22Rv1 (cell line): ENCODE measurements around the gene ICA1.

Source experiments
- H3K27ac ChIP-seq: fragments of 450-650 bp; 2 replicates; pipeline ENCODE4 v1.5.1; 2017
- ZFX ChIP-seq: fragments of 450-650 bp; IDR thresholded peaks from 2 replicates; pipeline ENCODE4 v1.6.1; 2017; ENCODE audit warnings: antibody characterized with exemption, borderline replicate concordance
- TF ChIP-seq, protein P1 (sequence below): fragments of 450-650 bp; IDR thresholded peaks from 2 replicates; pipeline ENCODE4 v1.5.1; 2017; ENCODE audit warnings: mild to moderate bottlenecking

Gene ICA1

DNA sequence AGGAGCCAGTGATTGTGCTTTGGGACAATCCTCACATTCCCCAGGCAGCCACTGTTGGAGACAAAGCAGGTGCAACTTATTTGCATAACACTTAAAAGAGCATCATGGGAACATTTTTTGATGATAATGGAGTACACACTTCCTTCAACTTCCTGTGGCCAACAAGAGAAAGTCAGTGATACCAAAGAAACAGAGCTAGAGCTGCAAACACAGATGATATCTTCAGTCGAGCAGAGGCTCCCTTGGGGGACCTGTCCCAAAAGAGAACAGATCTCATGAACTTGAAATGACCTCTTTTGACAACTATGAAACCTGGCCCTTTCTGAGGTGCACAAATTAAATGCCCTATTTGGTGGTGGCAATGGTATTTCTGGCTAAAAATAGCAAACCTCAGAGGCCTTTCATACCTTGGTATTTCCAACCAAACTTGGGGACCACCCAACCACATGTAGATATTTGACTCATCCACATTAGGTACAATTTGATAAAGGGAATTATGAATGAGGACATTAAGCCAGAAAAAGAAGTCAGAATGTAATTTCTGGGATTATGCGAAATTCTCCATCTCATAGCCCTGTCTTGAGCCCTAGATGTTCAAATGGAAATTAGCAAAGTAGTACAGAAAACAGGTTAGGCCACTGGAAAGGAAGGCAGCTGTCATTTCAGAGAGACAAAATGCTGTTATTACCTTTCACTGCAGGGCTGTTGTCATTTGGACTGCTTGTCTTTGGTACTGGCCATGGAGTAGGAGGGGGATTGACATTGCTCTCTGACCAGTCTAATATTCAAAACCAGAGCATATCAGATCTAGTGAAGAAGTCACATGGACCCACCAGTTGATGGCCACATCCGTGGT lies 146.2 kb downstream of the ICA1 start:
- H3K27ac ChIP-seq: no peak overlapping the region
- TF ChIP-seq, protein P1, sequence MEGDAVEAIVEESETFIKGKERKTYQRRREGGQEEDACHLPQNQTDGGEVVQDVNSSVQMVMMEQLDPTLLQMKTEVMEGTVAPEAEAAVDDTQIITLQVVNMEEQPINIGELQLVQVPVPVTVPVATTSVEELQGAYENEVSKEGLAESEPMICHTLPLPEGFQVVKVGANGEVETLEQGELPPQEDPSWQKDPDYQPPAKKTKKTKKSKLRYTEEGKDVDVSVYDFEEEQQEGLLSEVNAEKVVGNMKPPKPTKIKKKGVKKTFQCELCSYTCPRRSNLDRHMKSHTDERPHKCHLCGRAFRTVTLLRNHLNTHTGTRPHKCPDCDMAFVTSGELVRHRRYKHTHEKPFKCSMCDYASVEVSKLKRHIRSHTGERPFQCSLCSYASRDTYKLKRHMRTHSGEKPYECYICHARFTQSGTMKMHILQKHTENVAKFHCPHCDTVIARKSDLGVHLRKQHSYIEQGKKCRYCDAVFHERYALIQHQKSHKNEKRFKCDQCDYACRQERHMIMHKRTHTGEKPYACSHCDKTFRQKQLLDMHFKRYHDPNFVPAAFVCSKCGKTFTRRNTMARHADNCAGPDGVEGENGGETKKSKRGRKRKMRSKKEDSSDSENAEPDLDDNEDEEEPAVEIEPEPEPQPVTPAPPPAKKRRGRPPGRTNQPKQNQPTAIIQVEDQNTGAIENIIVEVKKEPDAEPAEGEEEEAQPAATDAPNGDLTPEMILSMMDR: no peak
- no peak for TF ChIP-seq ZFX

DNA sequence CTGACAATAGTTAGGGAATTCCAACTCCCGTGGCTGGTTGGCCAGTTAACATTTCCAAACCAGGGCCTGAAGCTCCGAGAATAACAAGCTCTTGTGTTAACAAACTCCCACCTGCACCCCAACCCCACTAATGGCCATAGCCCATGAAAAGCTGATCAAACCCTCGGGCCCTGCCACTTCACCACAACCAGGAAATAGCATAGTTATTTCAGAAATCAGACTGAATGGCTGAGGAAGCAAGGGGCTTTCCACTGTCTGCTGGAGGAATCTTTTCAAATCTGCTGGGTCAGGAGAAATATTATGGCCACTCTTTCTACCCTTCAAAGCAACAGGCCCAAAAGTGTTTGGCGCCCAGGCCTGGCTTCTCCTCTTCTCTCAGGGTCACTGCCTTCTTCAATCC lies 147.8 kb downstream of the ICA1 start:
- TF ChIP-seq, protein P1: no peak
- TF ChIP-seq ZFX: no peak
- H3K27ac ChIP-seq: no peak overlapping the region

DNA sequence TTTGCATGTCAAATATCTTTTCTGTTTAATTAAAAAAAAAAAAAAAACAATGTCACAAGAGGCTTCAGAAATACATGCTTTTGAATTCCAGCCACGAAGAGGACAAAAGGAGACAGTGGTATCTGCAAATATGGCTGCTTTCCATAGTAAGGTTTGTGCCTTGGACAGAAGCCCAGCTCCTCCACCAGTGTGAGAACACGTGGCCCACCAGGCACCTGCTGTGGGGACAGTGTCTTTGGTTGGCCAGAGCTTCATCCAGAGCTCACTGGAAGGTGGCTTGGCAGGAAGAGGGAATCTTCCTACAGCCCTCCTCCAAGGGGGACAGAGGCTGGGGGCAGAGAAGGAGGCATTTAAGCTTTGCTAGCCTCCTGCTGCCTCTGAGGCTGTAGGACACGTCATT lies 148.8 kb downstream of the ICA1 start:
- H3K27ac ChIP-seq: no peak overlapping the region
- no peak for TF ChIP-seq ZFX
- TF ChIP-seq, protein P1: no peak

DNA sequence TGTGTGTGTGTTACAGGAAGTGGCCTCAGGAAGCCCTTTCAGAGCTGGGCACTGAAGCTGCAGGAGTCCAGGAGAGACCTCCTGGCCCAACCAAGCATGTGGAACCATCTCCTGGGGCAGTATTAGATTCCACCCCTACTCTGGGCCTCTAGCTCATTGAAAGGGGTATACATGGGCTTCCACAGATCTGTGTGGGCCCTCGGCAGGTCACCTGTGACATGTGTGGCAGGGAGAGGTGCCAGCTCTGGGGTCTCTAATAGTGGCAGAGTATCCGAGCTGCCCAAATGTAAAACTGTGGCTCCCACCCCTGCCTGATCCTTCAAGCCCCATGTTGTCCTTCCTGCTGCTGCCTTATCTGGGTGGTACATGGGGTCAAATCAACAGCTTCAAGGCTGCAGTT lies 149.3 kb downstream of the ICA1 start:
- no peak overlapping the region for H3K27ac ChIP-seq
- TF ChIP-seq ZFX: no peak
- TF ChIP-seq, protein P1: no peak

DNA sequence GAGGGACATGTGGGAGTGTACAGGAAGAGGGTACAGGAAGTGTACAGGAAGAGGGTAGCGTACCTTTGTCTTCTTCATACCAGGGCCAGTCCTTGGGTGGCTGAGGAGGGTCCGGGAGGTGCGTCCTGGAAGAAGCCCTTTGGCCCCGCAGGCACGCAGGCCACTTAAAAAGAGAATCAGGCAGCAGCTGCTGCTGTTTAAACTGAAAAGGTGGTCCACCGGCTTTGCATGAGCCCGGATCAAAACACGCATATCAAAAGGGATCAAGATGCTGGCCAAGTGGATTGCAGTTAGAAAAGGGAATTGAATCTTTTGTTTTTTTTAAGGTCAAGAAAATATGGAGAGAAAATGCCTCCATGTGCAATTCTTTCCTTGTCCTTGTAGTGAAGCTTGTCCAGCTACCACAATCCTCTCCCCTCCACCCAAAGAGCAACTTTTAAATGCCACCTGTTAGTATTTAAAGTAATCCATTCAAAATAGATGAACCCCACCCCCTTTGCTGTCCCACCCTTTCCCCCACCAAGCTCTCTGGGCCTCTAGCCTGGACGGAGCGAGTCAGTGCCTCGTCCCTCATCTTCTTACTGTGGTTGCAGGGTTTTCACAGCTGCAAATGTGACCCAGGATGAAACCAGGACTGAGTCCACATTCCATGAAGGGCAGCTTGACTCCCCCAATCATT lies 150.5 kb downstream of the ICA1 start:
- H3K27ac ChIP-seq: no peak overlapping the region
- TF ChIP-seq ZFX: no peak
- TF ChIP-seq, protein P1: no peak

DNA sequence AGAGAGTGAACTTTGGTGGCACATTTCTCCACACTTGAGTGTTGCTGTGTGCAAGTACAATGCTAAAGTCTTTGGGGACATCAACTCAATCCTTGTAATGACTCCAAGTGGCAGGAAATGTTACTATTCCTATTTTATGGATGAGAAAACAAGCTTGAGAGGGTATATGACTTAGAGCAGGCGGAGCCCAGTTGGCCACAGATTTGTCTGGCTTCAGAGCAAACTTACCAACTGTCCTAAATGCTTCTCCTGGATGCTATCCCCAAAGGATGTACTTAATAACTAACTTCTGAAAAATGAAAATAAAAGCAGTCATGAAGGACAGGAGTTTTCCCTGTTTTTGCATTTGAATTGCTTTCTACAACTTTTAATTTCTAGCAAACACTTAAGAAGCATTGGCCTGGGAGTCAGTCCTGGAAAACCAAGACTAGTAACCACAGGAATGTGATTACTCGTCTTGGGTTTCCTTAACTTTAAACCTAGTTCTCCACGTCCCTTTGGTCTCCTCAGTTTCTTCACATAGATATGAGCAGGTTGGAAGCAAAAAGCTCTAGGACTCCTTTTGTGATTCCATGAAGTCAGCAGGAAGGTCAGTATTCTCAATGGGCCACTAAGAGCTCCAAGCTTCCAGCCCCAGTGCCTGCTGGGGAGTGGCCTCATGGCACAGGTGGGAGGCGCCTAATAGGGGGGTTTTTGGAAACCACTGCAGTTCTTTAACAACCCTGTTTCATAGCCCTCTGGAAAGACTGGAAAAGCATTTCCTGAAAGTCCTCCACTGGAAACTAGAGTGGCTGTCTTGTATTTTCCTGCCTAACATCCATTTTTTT lies 152.6 kb downstream of the ICA1 start:
- no peak overlapping the region for H3K27ac ChIP-seq
- TF ChIP-seq, protein P1: no peak
- TF ChIP-seq ZFX: no peak
